ENCODE data around the gene ARMC2. TPM values are rescaled to one million over a fixed set of nuclear protein-coding genes. Genes with fewer than 3 reads are reported as not detected.

Gene ARMC2
- total RNA-seq, 2 experiments from 2014 or later: 2.7 to 4.6 TPM

GRCh38 chr6:108945681-108946159 lies 97.5 kb downstream of the ARMC2 start:
- Mint-ChIP-seq H3K4me3 (no peak overlapping the region), H3K27ac (no peak overlapping the region), H3K27me3 (no peaks in the 10 kb centered on the region), H3K9me3 (no peaks in the 10 kb centered on the region), H3K4me1 (ENCODE audit: low read depth) (peaks cover 42% of the 10 kb centered on the region), H3K36me3 (ENCODE audit: low read depth) (no peaks in the 10 kb centered on the region)
- DNase-seq (no peak), ATAC-seq (no peak)
- TF ChIP-seq, protein P1, sequence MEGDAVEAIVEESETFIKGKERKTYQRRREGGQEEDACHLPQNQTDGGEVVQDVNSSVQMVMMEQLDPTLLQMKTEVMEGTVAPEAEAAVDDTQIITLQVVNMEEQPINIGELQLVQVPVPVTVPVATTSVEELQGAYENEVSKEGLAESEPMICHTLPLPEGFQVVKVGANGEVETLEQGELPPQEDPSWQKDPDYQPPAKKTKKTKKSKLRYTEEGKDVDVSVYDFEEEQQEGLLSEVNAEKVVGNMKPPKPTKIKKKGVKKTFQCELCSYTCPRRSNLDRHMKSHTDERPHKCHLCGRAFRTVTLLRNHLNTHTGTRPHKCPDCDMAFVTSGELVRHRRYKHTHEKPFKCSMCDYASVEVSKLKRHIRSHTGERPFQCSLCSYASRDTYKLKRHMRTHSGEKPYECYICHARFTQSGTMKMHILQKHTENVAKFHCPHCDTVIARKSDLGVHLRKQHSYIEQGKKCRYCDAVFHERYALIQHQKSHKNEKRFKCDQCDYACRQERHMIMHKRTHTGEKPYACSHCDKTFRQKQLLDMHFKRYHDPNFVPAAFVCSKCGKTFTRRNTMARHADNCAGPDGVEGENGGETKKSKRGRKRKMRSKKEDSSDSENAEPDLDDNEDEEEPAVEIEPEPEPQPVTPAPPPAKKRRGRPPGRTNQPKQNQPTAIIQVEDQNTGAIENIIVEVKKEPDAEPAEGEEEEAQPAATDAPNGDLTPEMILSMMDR (IDR thresholded peaks at IDR 0.05): no peak
- CTCF ChIA-PET: interaction anchor here (1.4 kb wide), 1 partner anchor 9 kb away, joined by 3 read pairs; no protein-coding TSS in a partner anchor
- POLR2A ChIA-PET: interaction anchor here (0.6 kb wide), 2 partner anchors 62 to 141 kb away, joined by 3 read pairs; no protein-coding TSS in a partner anchor
- intact Hi-C loops (cut with micrococcal nuclease): no loop called here

- no peak overlapping the region for H3K27ac Mint-ChIP-seq
- H3K27me3 Mint-ChIP-seq: no peaks in the 10 kb centered on the region
- no peak overlapping the region for H3K4me3 Mint-ChIP-seq
- ATAC-seq: no peak
- H3K4me1 Mint-ChIP-seq (ENCODE audit: low read depth): peaks cover 40% of the 10 kb centered on the region
- TF ChIP-seq, protein P1 (IDR thresholded peaks at IDR 0.05): no peak
- H3K36me3 Mint-ChIP-seq (ENCODE audit: low read depth): no peaks in the 10 kb centered on the region
- POLR2A ChIA-PET: no interaction called here
- no peak for DNase-seq
- intact Hi-C loops (cut with micrococcal nuclease): no loop called here
- CTCF ChIA-PET: interaction anchor here (1.2 to 1.4 kb wide), 2 partner anchors 8 to 35 kb away, joined by 3 read pairs; no protein-coding TSS in a partner anchor
- H3K9me3 Mint-ChIP-seq: no peaks in the 10 kb centered on the region
These were observed 98.5 kb downstream of the ARMC2 start for GRCh38 chr6:108946695-108947094.

- Mint-ChIP-seq H3K27me3 (no peaks in the 10 kb centered on the region), H3K4me1 (ENCODE audit: low read depth) (peaks cover 35% of the 10 kb centered on the region), H3K27ac (no peak overlapping the region), H3K36me3 (ENCODE audit: low read depth) (no peaks in the 10 kb centered on the region), H3K9me3 (no peaks in the 10 kb centered on the region), H3K4me3 (no peak overlapping the region)
- ChIA-PET CTCF (interaction anchor here (1.1 to 1.2 kb wide), 2 partner anchors 33 to 36 kb away, joined by 3 read pairs; no protein-coding TSS in a partner anchor), POLR2A (no interaction called here)
- TF ChIP-seq, protein P1 (IDR thresholded peaks at IDR 0.05): no peak
- no peak for ATAC-seq
- DNase-seq: no peak
- intact Hi-C loops (cut with micrococcal nuclease): no loop called here
These were observed 99.1 kb downstream of the ARMC2 start for GRCh38 chr6:108947114-108947854.

DNA sequence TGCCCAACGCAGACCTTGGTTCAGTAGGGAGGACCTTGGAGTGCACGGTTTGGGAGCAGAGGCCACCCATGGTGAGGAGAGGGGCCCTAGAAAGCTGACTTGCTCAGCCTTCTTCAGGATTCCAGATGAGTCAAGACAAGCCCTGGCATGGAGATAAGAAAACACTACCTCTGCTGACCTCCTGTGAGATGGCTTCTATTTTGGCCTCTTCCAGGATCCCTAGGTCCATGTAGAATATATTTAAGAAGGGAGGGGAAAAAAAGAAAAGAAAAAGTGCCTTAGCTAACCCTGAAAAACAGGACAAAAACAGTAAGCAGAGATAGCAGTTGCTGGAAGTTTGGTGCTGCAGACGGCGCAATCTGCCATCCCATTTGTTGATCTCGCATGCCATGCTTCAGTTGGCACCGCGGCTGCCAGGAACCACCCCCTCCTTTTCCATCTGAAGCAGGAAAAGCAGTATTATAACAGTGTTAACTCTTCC lies 100.0 kb downstream of the ARMC2 start:
- ATAC-seq: no peak
- intact Hi-C loops (cut with micrococcal nuclease): no loop called here

More for the DNA sequence above, 100.0 kb downstream of the ARMC2 start:
- no peaks in the 10 kb centered on the region for H3K36me3 Mint-ChIP-seq (ENCODE audit: low read depth)
- ChIA-PET CTCF (interaction anchor here (1.1 kb wide), 1 partner anchor 34 kb away, joined by 3 read pairs; no protein-coding TSS in a partner anchor), POLR2A (no interaction called here)
- DNase-seq: no peak
- peaks cover 27% of the 10 kb centered on the region for H3K4me1 Mint-ChIP-seq (ENCODE audit: low read depth)
- no peaks in the 10 kb centered on the region for H3K27me3 Mint-ChIP-seq
- no peaks in the 10 kb centered on the region for H3K9me3 Mint-ChIP-seq
- TF ChIP-seq, protein P1 (IDR thresholded peaks at IDR 0.05): no peak
- H3K4me3 Mint-ChIP-seq: no peak overlapping the region
- no peak overlapping the region for H3K27ac Mint-ChIP-seq
